GM18861 (cell line): ENCODE results near the gene CDC25B.

Source experiments
- ATAC-seq: cut with Tn5 transposase; IDR thresholded peaks from one replicate; pipeline ENCODE4 v1.9.1; 2021; ENCODE audit not compliant: unreplicated experiment

The CDC25B gene

GRCh38 chr20:3802524-3803239, 6.6 kb downstream of the CDC25B start:
- ATAC-seq, result no peak

GRCh38 chr20:3803289-3803688, 7.2 kb downstream of the CDC25B start:
- ATAC-seq, result no peak

GRCh38 chr20:3803854-3804253, 7.7 kb downstream of the CDC25B start:
- no peak for ATAC-seq

GRCh38 chr20:3804254-3804751, 8.2 kb downstream of the CDC25B start:
- ATAC-seq, result no peak

- ATAC-seq, result no peak
Observed at GRCh38 chr20:3804781-3805180, 8.7 kb downstream of the CDC25B start.

GRCh38 chr20:3808544-3808943, 12.4 kb downstream of the CDC25B start:
- ATAC-seq, result no peak

GRCh38 chr20:3811467-3812258, 15.6 kb downstream of the CDC25B start:
- no peak for ATAC-seq

- no peak for ATAC-seq
Observed at GRCh38 chr20:3812259-3812681, 16.2 kb downstream of the CDC25B start.

GRCh38 chr20:3812975-3813847, 17.1 kb downstream of the CDC25B start:
- ATAC-seq, result no peak

- no peak for ATAC-seq
Observed at GRCh38 chr20:3813848-3814581, 17.9 kb downstream of the CDC25B start.

- no peak for ATAC-seq
Observed at GRCh38 chr20:3814928-3815495, 18.9 kb downstream of the CDC25B start.

- no peak for ATAC-seq
Observed at GRCh38 chr20:3815703-3816315, 19.7 kb downstream of the CDC25B start.

- ATAC-seq, result no peak
Observed at GRCh38 chr20:3818155-3819151, 22.3 kb downstream of the CDC25B start.

- ATAC-seq, result no peak
Observed at GRCh38 chr20:3819411-3820047, 23.4 kb downstream of the CDC25B start.

- peak; percentile 71 for ATAC-seq
Observed at GRCh38 chr20:3820048-3820900, 24.2 kb downstream of the CDC25B start, which contains the start of gene AP5S1. Gene AP5S1, plus strand, starts transcription at chr20:3820547. Its CDS starts 1,571 bp downstream, at chr20:3822118.

- ATAC-seq, result no peak
Observed at GRCh38 chr20:3820901-3821727, 25.0 kb downstream of the CDC25B start.
